Right lobe of liver (tissue), 4 donors: ENCODE measurements around the gene RPL7L1.

ENCODE experiments used
- CTCF ChIP-seq, 4 donors: fragments of 200-600 bp in 3 of 4; fragments of 450-650 bp in 1 of 4; IDR thresholded peaks; one replicate each; pipeline versions ENCODE4 v1.5.1 to v1.8.0; 2016 to 2022; ENCODE audit warnings: antibody characterized with exemption in 4 of 4, mild to moderate bottlenecking in 2 of 4
- POLR2A ChIP-seq: fragments of 450-650 bp; IDR thresholded peaks from one replicate; pipeline ENCODE4 v1.6.1; 2017; ENCODE audit warnings: antibody characterized with exemption, mild to moderate bottlenecking
- donor health status: DM: no; HTN: no; CAD: no.
- donor health status: DM: no; HTN: no; CAD: no.
- donor health status: DM: no; HTN: yes; CAD: no.

GRCh38 chr6:42846505-42846904 lies 32.9 kb upstream of the RPL7L1 start:
- no peak for TF ChIP-seq CTCF (IDR thresholded peaks at IDR 0.05)
- no peak for TF ChIP-seq POLR2A
